A673 (cell line): Measurements from ENCODE around the gene NCOR1. TPM values are rescaled to one million over a fixed set of nuclear protein-coding genes. Genes with fewer than 3 reads are reported as not detected.

Experiments used
- BruUV-seq: library from RNA; stranded (reverse); fragments of 400-500 nt; replicated peaks from 2 replicates; lab custom pipeline; 2021; lab: Mats Ljungman, UMichigan
- CTCF ChIA-PET: fragments of 300-600 bp; sonication (Branson Sonifier 250); formaldehyde crosslinking; loops from one replicate; lab custom pipeline; 2022; ENCODE audit warnings: antibody characterized with exemption; lab: Charles Lee
- POLR2A ChIA-PET: fragments of 300-600 bp; sonication (Branson Sonifier 250); formaldehyde crosslinking; loops from one replicate; lab custom pipeline; 2022; ENCODE audit warnings: antibody characterized with exemption; ENCODE audit not compliant: low non-redundant PET; lab: Charles Lee
- DNase-seq: peaks from one replicate; pipeline ENCODE4 v3.0.0-alpha.2; 2015; ENCODE audit warnings: low spot score
- H3K27ac ChIP-seq: fragments of 200-600 bp; sonication (generic); 2 replicates; pipeline ENCODE4 v1.5.1; 2016; ENCODE audit warnings: mixed run types, low read depth, mild to moderate bottlenecking, mixed read lengths, antibody characterized with exemption, low read length; ENCODE audit not compliant: poor library complexity, severe bottlenecking
- H3K27me3 ChIP-seq: fragments of 200-600 bp; sonication (generic); replicated peaks from 2 replicates; pipeline ENCODE4 v1.6.1; 2017; ENCODE audit warnings: mixed run types, low read depth, mild to moderate bottlenecking, mixed read lengths, antibody characterized with exemption, low read length; ENCODE audit not compliant: insufficient read depth, poor library complexity
- H3K36me3 ChIP-seq: fragments of 200-600 bp; sonication (generic); 2 replicates; pipeline ENCODE4 v1.6.1; 2016; ENCODE audit warnings: mixed run types, mild to moderate bottlenecking, mixed read lengths, antibody characterized with exemption, low read length; ENCODE audit not compliant: insufficient read depth, poor library complexity, severe bottlenecking
- H3K4me1 ChIP-seq: fragments of 200-600 bp; sonication (generic); 2 replicates; pipeline ENCODE4 v1.6.1; 2017; ENCODE audit warnings: mixed run types, mild to moderate bottlenecking, mixed read lengths, antibody characterized with exemption, low read length; ENCODE audit not compliant: insufficient read depth, poor library complexity, severe bottlenecking
- H3K4me3 ChIP-seq: fragments of 200-600 bp; sonication (generic); 2 replicates; pipeline ENCODE4 v1.5.1; 2016; ENCODE audit warnings: low read depth, mixed run types, mild to moderate bottlenecking, mixed read lengths, low read length; ENCODE audit not compliant: poor library complexity, severe bottlenecking
- H3K9me3 ChIP-seq: fragments of 200-600 bp; sonication (generic); 2 replicates; pipeline ENCODE4 v1.6.1; 2016; ENCODE audit warnings: mixed run types, low read depth, mild to moderate bottlenecking, mixed read lengths, antibody characterized with exemption, low read length; ENCODE audit not compliant: poor library complexity, severe bottlenecking
- CTCF ChIP-seq: fragments of 300-800, 200-600 bp; sonication (generic); conservative IDR thresholded peaks from 2 replicates; pipeline ENCODE4 v1.5.1; 2017; ENCODE audit warnings: low read depth, mild to moderate bottlenecking, antibody characterized with exemption, low read length, moderate library complexity, mixed read lengths
- EZH2 ChIP-seq: fragments of 200-600 bp; sonication (generic); IDR thresholded peaks from 2 replicates; pipeline ENCODE4 v1.6.1; 2017; ENCODE audit warnings: borderline replicate concordance, low read depth, mild to moderate bottlenecking, mixed read lengths, antibody characterized with exemption, low read length; ENCODE audit not compliant: poor library complexity, severe bottlenecking
- intact Hi-C: fragments of 100-400 bp; cut with micrococcal nuclease; formaldehyde crosslinking; loops from one replicate; pipeline ENCODE4 v1.10.0; 2022; ENCODE audit not compliant: unreplicated experiment
- total RNA-seq: library from RNA; stranded (reverse); gene quantifications from 2 replicates; pipeline ENCODE4 v1.2.3, GENCODE V29; 2021

NCOR1 gene
- total RNA-seq, 1 experiment from 2014 or later: 150 TPM

GRCh38 chr17:15981208-15981607, 234.1 kb downstream of the NCOR1 start:
- no TSS peak for BruUV-seq
- H3K4me1 ChIP-seq: no peaks in the 10 kb centered on the region
- H3K36me3 ChIP-seq: peaks cover 6% of the 10 kb centered on the region
- H3K9me3 ChIP-seq: no peaks in the 10 kb centered on the region
- H3K27me3 ChIP-seq: no peaks in the 10 kb centered on the region
- no peak overlapping the region for H3K4me3 ChIP-seq
- intact Hi-C loops: no loop called here
- CTCF ChIA-PET: no interaction called here
- DNase-seq: no peak
- POLR2A ChIA-PET: interaction anchor here (0.6 kb wide), 1 partner anchor 80 kb away, joined by 3 read pairs; no protein-coding TSS in a partner anchor
- TF ChIP-seq CTCF (no peak), EZH2 (no peak)
- no peak overlapping the region for H3K27ac ChIP-seq

Other genes starting within 250 kb of the NCOR1 start
- gene ZSWIM7, start 215.8 kb downstream of the NCOR1 start, total RNA-seq: 28.7 and 39.8 TPM in 2 replicates
- gene TTC19, start 215.7 kb downstream of the NCOR1 start, total RNA-seq: 44.5 and 53.8 TPM in 2 replicates
- 31.7 and 41.9 TPM in 2 replicates for gene PIGL, start 1.7 kb upstream of the NCOR1 start, total RNA-seq
- 147 and 166 TPM in 2 replicates for gene CENPV, start 137.9 kb upstream of the NCOR1 start, total RNA-seq
- 2,497 and 2,658 TPM in 2 replicates for gene UBB, start 165.6 kb upstream of the NCOR1 start, total RNA-seq
- gene TRPV2, start 200.0 kb upstream of the NCOR1 start, total RNA-seq: not detected in 2 replicates